ENCODE results near the gene SLC25A13.

Gene SLC25A13

GRCh38 chr7:96178581-96178980 is 143.3 kb downstream of the SLC25A13 start:
- in situ Hi-C loops (cut with MboI; ENCODE audit: low pct_unique_long_range_greater_than_20kb, low sequenced_read_pairs, unreplicated experiment) = no loop called here
- TF ChIP-seq CTCF (IDR thresholded peaks at IDR 0.05; ENCODE audit: extremely low read depth, insufficient read depth, missing control alignments) = no peak
- no peak for DNase-seq (ENCODE audit: low spot score)

DNA sequence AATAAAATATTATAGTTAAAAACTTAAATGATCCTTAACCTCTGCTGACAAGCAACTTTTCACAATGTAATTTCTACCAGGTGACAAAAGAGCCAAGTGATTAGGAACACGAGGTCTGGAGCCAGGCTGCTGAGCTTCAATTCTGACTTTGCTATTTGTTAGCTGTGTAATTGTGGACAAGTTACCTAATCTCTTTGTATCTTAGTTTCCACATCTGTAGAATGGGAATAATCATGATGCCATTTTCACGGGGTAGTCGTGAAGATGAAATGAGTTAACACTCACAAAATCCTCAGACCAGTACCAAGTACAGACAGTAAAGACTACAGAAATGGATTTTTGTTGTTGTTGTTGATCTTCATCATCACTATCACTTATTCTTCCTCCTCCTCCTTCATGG is 144.5 kb downstream of the SLC25A13 start:
- no peak for TF ChIP-seq CTCF (IDR thresholded peaks at IDR 0.05; ENCODE audit: extremely low read depth, insufficient read depth, missing control alignments)
- in situ Hi-C loops (cut with MboI; ENCODE audit: low pct_unique_long_range_greater_than_20kb, low sequenced_read_pairs, unreplicated experiment) = no loop called here
- no peak for DNase-seq (ENCODE audit: low spot score)

- in situ Hi-C loops (cut with MboI; ENCODE audit: low pct_unique_long_range_greater_than_20kb, low sequenced_read_pairs, unreplicated experiment) = no loop called here
Observed at GRCh38 chr7:96174812-96175211, 147.1 kb downstream of the SLC25A13 start.

GRCh38 chr7:96173781-96174180 is 148.1 kb downstream of the SLC25A13 start:
- in situ Hi-C loops (cut with MboI; ENCODE audit: low pct_unique_long_range_greater_than_20kb, low sequenced_read_pairs, unreplicated experiment) = no loop called here
- no peak for DNase-seq (ENCODE audit: low spot score)
- no peak for TF ChIP-seq CTCF (IDR thresholded peaks at IDR 0.05; ENCODE audit: extremely low read depth, insufficient read depth, missing control alignments)

More at GRCh38 chr7:96174812-96175211, 147.1 kb downstream of the SLC25A13 start:
- DNase-seq (ENCODE audit: low spot score) = no peak
- no peak for TF ChIP-seq CTCF (IDR thresholded peaks at IDR 0.05; ENCODE audit: extremely low read depth, insufficient read depth, missing control alignments)

DNA sequence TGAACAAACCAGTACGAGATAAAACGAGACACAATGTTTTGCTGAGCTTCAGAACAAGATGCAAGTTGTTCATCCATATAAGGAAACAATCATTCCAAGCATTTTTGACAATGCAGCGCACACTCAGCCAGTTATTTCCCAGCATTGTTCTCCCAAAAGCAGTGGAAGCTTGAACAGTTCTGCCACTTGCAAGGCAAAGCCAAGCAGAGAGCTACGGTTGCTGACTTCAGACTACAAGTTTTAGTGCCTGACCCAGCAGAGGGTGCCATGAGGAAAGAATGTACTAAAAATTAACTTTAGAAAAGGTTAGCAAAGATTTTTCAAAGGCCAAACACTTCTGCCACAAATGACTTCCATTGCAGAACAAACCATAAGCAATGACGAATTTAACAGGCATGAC is 152.5 kb downstream of the SLC25A13 start:
- no peak for DNase-seq (ENCODE audit: low spot score)
- no peak for TF ChIP-seq CTCF (IDR thresholded peaks at IDR 0.05; ENCODE audit: extremely low read depth, insufficient read depth, missing control alignments)
- in situ Hi-C loops (cut with MboI; ENCODE audit: low pct_unique_long_range_greater_than_20kb, low sequenced_read_pairs, unreplicated experiment) = no loop called here

DNA sequence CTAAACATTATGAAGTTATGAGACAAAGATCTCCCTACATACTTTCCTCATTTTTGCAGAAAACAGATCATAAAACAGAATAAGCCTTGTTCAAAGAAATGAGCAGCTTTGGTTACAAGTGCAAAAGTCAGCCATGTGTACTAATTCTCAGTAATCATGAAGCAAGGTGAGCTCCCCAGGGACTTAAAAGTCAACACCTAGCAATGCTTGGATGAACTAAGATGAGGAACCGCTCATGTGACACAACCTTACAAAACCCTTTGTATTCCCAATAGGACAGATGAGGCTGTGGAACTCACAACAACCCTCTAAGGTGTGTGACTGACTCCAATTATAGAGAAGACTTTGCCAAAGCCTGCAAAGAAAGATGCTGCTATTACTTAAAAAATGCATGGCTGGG is 154.5 kb downstream of the SLC25A13 start:
- DNase-seq (ENCODE audit: low spot score) = no peak
- no peak for TF ChIP-seq CTCF (IDR thresholded peaks at IDR 0.05; ENCODE audit: extremely low read depth, insufficient read depth, missing control alignments)
- in situ Hi-C loops (cut with MboI; ENCODE audit: low pct_unique_long_range_greater_than_20kb, low sequenced_read_pairs, unreplicated experiment) = no loop called here

GRCh38 chr7:96161897-96162296 is 160.0 kb downstream of the SLC25A13 start:
- DNase-seq (ENCODE audit: low spot score) = no peak
- in situ Hi-C loops (cut with MboI; ENCODE audit: low pct_unique_long_range_greater_than_20kb, low sequenced_read_pairs, unreplicated experiment) = no loop called here
- no peak for TF ChIP-seq CTCF (IDR thresholded peaks at IDR 0.05; ENCODE audit: extremely low read depth, insufficient read depth, missing control alignments)
